GM10266 (cell line): ENCODE measurements around the gene CTDSPL.

Experiments used
- DNase-seq: peaks from one replicate; pipeline ENCODE4 v3.0.0; 2012; ENCODE audit errors: extremely low spot score
- CTCF ChIP-seq: IDR thresholded peaks from 2 replicates; pipeline ENCODE4 v1.5.1; 2012; ENCODE audit warnings: mild to moderate bottlenecking, low read depth; ENCODE audit not compliant: control insufficient read depth, insufficient read depth; ENCODE audit errors: missing control alignments

CTDSPL gene

GRCh38 chr3:37912052-37912733, 50.5 kb downstream of the CTDSPL start:
- TF ChIP-seq CTCF, result no peak
- no peak for DNase-seq

- DNase-seq, result no peak
- TF ChIP-seq CTCF, result no peak
Observed at GRCh38 chr3:37913522-37913921, 51.8 kb downstream of the CTDSPL start.

GRCh38 chr3:37916685-37917084, 55.0 kb downstream of the CTDSPL start:
- DNase-seq, result no peak
- no peak for TF ChIP-seq CTCF

- no peak for TF ChIP-seq CTCF
- DNase-seq, result no peak
Observed at GRCh38 chr3:37918627-37919026, 56.9 kb downstream of the CTDSPL start.

- TF ChIP-seq CTCF, result no peak
- DNase-seq, result no peak
Observed at GRCh38 chr3:37920156-37920699, 58.5 kb downstream of the CTDSPL start.

GRCh38 chr3:37921025-37921424, 59.3 kb downstream of the CTDSPL start:
- DNase-seq, result no peak
- TF ChIP-seq CTCF, result no peak

- no peak for TF ChIP-seq CTCF
- DNase-seq, result no peak
Observed at GRCh38 chr3:37922721-37923568, 61.3 kb downstream of the CTDSPL start.
